Breast epithelium (tissue), 4 donors: Measurements from ENCODE around the gene GLI2. TPM values are rescaled to one million over a fixed set of nuclear protein-coding genes. Genes with fewer than 3 reads are reported as not detected.

Experiments used
- DNase-seq, 2 donors: peaks; one replicate each; pipeline ENCODE4 v3.0.0-alpha.2; 2019; ENCODE audit warnings: low spot score in 2 of 2
- H3K27ac ChIP-seq, 2 donors: fragments of 200-600 bp; sonication (generic) in 1 of 2; one replicate each; pipeline ENCODE4 v1.5.1; 2016 to 2019; ENCODE audit warnings: mild to moderate bottlenecking in 1 of 2
- H3K27me3 ChIP-seq, 2 donors: fragments of 200-600 bp; sonication (generic) in 1 of 2; one replicate each; pipeline versions ENCODE4 v1.5.1 to v1.6.0; 2017 to 2019; ENCODE audit warnings: control low read depth in 1 of 2, mild to moderate bottlenecking in 1 of 2
- H3K36me3 ChIP-seq: fragments of 200-600 bp; one replicate; pipeline ENCODE4 v1.5.1; 2019
- H3K4me1 ChIP-seq, 2 donors: fragments of 200-600 bp; sonication (generic); one replicate each; pipeline ENCODE4 v1.5.1; 2016 to 2019; ENCODE audit warnings: control low read depth in 1 of 2
- H3K4me3 ChIP-seq, 3 donors: fragments of 200-600 bp; sonication (generic); 1 replicate in 2 of 3; 2 replicates in 1 of 3; pipeline ENCODE4 v1.5.1; 2016 to 2019; ENCODE audit warnings: mild to moderate bottlenecking in 3 of 3, moderate library complexity in 2 of 3
- H3K9me3 ChIP-seq, 2 donors: fragments of 200-600 bp; sonication (generic) in 1 of 2; one replicate each; pipeline ENCODE4 v1.5.1; 2016 to 2019; ENCODE audit warnings: control low read depth in 1 of 2
- CTCF ChIP-seq, 3 donors: fragments of 450-650 bp; IDR thresholded peaks; one replicate each; pipeline ENCODE4 v1.5.1; 2016 to 2017; ENCODE audit warnings: antibody characterized with exemption in 3 of 3, mild to moderate bottlenecking in 3 of 3, moderate library complexity in 3 of 3
- POLR2A ChIP-seq: fragments of 450-650 bp; IDR thresholded peaks from one replicate; pipeline ENCODE4 v1.6.1; 2016; ENCODE audit warnings: antibody characterized with exemption, mild to moderate bottlenecking, moderate library complexity
- POLR2AphosphoS5 ChIP-seq, 3 donors: sonication (generic); formaldehyde crosslinking; IDR thresholded peaks; one replicate each; pipeline ENCODE4 v1.6.1; 2017; ENCODE audit warnings: antibody characterized with exemption in 3 of 3
- intact Hi-C: fragments of 100-400 bp; cut with DNase I; formaldehyde crosslinking; loops from one replicate; pipeline ENCODE4 v1.15.1; 2023; ENCODE audit warnings: low total_unique reads
- total RNA-seq, 3 donors: library from RNA; depleted of rRNA; stranded (reverse); fragments of >200 nt; gene quantifications; one replicate each; pipeline ENCODE4 v1.1.0, GENCODE V29; 2016

Gene GLI2
- total RNA-seq, 3 donors from 2014 or later: 0.96 to 3.6 (median 1.0) TPM

DNA sequence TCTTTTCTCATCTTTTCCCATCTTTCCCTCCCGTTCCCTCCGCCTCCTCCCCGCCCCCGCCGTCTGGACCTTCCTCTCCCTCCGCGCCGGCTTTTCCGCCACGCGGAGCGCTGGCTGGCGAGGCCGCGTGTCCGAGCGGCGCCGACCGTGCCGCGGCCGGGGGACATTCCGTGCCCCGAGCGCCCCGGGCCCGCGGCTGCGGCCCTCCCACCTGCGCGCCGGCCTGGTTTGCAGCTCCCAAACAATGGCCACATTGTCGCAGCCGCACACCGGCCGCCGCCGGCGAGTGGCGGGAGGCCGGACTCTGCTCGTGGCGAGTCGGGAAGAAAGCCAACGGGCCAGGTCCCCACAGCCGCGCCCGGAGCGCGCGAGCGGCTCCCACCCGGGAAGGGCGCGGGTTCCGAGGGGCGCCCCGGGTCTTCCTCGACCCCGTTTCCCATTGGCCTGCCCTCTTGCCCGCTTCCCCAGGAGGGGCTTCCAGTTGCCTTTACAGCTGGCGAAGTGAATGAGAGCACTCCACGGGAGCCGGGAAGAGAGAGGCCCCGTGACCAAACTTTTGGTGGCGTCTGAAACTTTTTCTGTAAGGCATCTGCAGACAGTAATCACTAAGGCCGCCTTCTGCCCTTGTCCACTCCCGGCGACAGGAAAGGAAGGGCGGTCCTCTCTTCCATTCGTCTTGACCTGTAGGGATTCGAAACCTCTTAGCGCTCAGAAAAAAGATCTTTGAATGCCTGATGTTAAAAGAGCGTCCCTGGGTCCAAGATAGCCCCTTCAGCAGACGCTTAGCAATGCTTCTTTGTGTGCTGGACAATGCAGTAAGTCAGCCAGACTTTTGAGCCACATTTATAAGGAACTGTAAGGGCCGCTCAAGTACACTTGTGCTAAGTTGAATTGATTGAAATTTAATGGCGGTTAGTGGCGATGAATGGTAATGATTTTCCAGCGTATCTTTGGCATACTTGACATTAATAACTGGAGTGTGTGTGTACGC is 6.2 kb downstream of the GLI2 start:
- TF ChIP-seq POLR2A (no peak), CTCF (IDR thresholded peaks at IDR 0.05) (no peak), POLR2AphosphoS5 (IDR thresholded peaks at IDR 0.05) (no peak)
- Histone ChIP-seq H3K4me1 (peaks cover 0 to 5% of the 10 kb centered on the region in 2 donors), H3K9me3 (no peaks in the 10 kb centered on the region), H3K27ac (no peak overlapping the region), H3K36me3 (no peaks in the 10 kb centered on the region), H3K4me3 (peak overlapping the region; percentile 39 to 62 (median 46)), H3K27me3 (peaks cover 0 to 18% of the 10 kb centered on the region in 2 donors)
- intact Hi-C loops: no loop called here
- no peak for DNase-seq

DNA sequence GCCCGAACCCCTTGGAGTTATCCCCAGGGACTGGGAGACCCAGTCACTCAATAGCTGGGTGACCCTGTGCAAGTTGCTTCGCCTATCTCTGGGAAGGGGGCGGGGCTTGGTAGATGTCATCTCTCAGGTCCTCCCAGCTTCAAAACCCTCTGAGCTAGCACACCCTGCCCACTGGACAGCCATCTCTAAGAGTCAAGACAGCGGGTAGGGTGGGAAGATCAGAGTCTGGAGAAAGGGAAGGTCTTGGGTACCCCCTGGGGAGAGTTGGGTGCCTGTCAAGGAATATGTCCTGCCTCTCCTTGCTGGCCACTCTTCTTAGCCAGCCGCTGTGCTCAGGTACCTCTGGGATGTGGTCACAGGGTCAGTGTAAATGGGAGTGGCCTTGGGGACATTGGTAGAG is 8.0 kb downstream of the GLI2 start:
- Histone ChIP-seq H3K27ac (no peak overlapping the region), H3K27me3 (peaks cover 0 to 15% of the 10 kb centered on the region in 2 donors), H3K4me1 (no peaks in the 10 kb centered on the region), H3K9me3 (no peaks in the 10 kb centered on the region), H3K36me3 (no peaks in the 10 kb centered on the region), H3K4me3 (no peak overlapping the region)
- TF ChIP-seq CTCF (IDR thresholded peaks at IDR 0.05): no peak
- TF ChIP-seq POLR2A: no peak
- no peak for TF ChIP-seq POLR2AphosphoS5 (IDR thresholded peaks at IDR 0.05)
- intact Hi-C loops: no loop called here
- DNase-seq: no peak

DNA sequence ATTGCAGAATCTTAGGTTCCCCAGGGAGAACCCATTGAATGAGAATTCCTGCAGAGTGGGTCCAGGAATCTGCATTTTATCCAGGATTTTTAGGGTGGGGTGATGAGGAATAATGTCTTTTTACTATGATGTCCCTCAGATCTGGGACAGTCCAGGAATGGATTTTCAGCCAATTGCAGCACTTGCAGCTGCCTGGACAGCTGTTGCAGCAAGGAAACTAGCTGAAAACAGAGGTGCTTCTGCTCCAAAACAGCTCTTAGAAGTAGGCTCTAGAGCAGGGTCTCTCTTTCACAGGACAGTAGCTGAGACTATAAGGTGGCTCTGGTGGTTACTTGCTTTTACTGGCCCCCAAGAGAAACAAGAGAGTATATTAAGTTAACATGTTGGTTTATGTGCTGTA is 9.1 kb downstream of the GLI2 start:
- no peak overlapping the region for H3K27ac ChIP-seq
- H3K36me3 ChIP-seq: no peaks in the 10 kb centered on the region
- intact Hi-C loops: no loop called here
- H3K4me3 ChIP-seq: no peak overlapping the region
- H3K27me3 ChIP-seq: peaks cover 0 to 15% of the 10 kb centered on the region in 2 donors
- H3K9me3 ChIP-seq: no peaks in the 10 kb centered on the region
- no peak for DNase-seq
- no peak for TF ChIP-seq CTCF (IDR thresholded peaks at IDR 0.05)
- H3K4me1 ChIP-seq: no peaks in the 10 kb centered on the region

DNA sequence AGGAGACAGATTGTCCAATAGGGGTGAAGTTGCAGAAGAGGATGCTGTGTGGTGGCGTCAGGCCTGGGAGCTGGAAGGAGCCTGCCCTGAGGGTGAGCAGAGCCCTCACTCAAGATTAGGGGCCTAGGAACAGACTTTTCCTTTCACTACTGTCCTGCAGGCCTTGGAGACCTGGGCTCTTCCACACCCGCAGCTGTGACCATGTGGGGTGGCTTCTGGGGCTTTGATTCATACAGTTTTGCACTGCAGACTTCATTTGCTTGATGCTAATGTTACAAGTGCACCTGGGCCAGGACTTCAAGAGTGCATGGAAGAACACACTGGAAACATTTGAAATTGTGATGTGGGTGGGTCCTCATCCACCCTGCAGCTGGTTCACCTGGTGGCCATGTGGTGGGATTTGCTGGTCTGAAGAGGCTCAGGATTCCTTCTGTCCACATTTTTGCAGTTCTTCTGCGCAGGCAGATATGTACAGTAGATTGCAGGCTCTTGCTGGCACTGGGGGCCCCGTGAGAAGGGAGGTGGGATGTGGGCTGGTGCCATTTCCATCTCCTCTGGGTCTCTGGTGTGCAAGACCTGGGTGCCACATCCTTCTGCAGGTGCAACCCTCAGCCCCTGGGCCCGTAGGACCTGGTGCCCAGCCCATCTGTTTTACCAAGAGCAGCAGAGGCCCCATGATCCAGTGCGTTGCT is 9.9 kb downstream of the GLI2 start:
- H3K27me3 ChIP-seq: peaks cover 0 to 15% of the 10 kb centered on the region in 2 donors
- TF ChIP-seq POLR2AphosphoS5 (IDR thresholded peaks at IDR 0.05) (no peak), CTCF (IDR thresholded peaks at IDR 0.05) (no peak), POLR2A (no peak)
- no peaks in the 10 kb centered on the region for H3K36me3 ChIP-seq
- no peak for DNase-seq
- H3K27ac ChIP-seq: no peak overlapping the region
- no peaks in the 10 kb centered on the region for H3K9me3 ChIP-seq
- no peaks in the 10 kb centered on the region for H3K4me1 ChIP-seq
- intact Hi-C loops: no loop called here
- H3K4me3 ChIP-seq: no peak overlapping the region

DNA sequence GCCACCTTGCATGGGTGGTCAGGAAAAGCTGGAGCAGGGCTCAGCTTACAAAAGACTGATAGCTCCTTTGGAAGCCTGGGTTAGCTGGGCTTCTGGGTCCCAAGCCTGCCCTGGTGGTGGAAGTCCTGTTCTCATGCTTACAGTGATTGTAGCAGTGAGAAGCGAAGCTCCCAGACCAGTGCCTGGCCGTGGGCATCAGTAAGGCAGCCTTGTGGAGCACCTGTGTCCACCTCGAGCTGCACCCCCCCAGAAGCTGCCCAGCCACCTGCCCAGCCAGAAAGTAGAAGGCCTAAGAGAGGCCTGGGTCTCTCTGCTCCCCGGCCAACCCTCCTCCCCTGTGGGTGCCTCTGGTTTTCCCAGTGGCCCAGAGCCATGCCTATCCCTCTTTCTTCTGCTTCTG is 10.5 kb downstream of the GLI2 start:
- Histone ChIP-seq H3K4me3 (no peak overlapping the region), H3K36me3 (no peaks in the 10 kb centered on the region), H3K27me3 (peaks cover 0 to 11% of the 10 kb centered on the region in 2 donors), H3K4me1 (no peaks in the 10 kb centered on the region), H3K9me3 (no peaks in the 10 kb centered on the region), H3K27ac (no peak overlapping the region)
- intact Hi-C loops: no loop called here
- DNase-seq: no peak
- TF ChIP-seq POLR2AphosphoS5 (IDR thresholded peaks at IDR 0.05) (no peak), CTCF (IDR thresholded peaks at IDR 0.05) (no peak), POLR2A (no peak)
